Stimulated activated CD4-positive, alpha-beta T cell treated with anti-CD3 and anti-CD28 coated beads, Interleukin-12 subunit alpha, Interleukin-12 subunit beta, amount 100 ng/mL, for 48 hours (primary cell): ENCODE data around the gene CHD9NB.

Experiments
- DNase-seq, 3 donors: peaks; one replicate each; pipeline ENCODE4 v3.0.0-alpha.2; 2020; ENCODE audit warnings: low read depth in 2 of 3, low spot score in 1 of 3

CHD9NB gene

DNA sequence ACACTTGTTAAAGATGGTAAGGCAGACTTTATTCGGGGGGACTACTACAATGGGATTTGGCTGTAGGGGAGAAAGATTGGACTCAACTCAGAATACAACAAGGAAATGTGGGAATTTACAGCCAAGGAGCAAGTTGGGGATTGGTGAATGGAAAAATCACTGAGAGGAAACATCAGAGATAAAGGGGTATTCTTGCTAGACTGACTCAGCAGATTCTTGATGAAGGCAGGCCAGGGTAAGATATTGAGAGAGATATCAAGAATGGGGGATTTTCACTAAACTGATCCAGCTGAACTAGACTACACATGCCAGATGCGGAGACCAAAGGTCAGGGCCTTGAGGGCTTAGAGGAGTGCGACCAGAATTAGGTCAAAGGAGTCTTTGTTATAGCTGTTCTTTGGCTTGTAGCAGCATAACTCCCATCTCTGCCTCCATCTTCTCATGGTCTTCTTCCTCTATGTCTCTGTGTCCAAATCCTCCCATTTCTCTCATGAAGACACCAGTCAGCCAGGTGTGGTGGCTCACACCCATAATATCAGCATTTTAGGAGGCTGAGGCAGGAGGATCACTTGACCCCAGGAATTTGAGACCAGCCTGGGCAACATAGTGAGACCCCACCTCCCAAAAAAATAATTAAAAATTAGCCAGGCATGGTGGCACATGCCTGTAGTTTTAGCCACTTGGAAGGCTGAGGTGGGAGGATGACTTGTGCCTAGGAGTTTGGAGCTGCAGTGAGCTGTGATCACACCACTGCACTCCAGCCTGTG, 17.3 kb downstream of the CHD9NB start:
- no peak for DNase-seq

DNA sequence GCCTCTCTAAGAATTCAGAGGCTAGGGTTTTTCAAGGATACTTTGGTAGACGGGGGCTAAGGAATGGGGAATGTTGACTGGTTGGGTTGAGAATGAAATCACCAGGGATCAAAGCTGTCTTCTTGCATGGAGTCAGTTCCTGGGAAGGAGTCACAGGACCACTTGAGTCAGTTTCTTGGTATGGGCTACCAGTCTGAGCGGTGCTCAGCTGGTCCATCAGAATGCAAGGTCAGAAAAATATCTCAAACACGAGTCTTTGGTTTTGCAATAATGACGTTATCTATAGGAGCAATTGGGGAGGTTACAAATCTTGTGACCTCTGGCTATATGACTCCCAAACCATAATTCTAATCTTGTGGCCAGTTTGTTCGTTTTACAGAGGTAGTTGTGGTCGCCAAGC, 18.4 kb downstream of the CHD9NB start:
- DNase-seq: no peak

DNA sequence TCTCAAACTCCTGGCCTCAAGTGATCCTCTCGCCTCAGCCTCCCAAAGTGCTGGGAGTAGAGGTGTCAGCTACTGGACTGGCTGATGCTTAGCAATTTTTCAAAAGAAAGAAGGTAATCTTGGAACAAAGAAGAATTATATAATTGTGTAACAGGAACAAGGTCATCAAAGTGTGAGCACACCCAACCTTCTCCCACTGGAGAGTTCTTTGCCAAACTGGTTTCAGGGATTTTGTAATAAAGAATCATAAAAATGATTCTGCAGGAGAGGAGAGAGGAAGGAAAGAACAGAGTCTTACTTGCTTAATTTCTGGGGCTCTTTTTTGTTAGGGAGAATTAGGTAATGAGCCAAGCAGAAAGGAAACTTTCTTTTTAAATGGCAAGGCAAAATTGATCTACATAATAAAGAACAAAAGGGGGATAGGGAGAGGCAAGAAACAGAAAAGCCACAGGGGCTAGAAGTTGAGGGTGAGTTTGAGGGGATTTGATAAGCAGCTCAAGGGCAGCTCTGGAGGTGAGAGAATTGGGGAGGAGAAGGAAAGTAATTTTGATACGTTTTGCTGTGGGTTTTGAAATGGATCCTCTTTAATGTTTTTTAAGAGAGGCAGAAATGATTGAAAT, 21.3 kb downstream of the CHD9NB start:
- no peak for DNase-seq

DNA sequence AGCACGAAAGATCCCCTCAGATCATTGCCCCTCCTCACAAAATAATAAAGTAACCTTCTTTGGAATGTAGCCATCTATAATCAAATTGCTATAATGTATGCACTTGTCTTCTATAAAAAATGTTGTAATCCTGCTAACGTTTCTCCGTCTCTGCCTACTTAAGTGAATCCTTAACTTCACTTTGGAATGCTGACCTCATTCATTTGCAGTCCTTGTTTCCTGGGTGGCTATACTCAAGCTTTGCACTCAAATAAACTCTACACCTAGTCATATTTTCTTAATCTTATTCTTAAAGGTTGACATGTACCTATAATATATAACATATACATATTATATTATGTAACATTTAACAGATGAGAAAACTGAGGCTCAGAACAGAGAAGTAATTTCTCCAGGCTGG, 22.7 kb downstream of the CHD9NB start:
- DNase-seq: no peak

DNA sequence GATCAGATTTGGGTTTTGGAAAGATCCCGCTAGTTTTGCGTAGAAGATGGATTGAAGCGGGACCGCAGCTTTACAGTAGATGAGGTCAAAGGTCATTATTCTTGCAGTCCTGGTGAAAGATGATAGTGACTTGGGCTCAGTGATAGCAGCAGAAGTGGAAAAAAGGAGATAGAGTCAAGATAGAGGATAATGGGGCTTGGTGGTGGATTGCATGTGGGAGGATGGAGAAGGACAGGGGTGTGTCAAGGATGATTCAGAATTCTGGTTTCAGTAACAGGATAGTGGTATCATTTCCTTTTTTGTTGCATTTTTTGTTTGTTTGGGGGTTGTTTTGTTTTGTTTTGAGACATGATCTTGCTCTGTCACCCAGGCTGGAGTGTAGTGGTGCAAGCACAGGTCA, 28.7 kb downstream of the CHD9NB start:
- DNase-seq: no peak

DNA sequence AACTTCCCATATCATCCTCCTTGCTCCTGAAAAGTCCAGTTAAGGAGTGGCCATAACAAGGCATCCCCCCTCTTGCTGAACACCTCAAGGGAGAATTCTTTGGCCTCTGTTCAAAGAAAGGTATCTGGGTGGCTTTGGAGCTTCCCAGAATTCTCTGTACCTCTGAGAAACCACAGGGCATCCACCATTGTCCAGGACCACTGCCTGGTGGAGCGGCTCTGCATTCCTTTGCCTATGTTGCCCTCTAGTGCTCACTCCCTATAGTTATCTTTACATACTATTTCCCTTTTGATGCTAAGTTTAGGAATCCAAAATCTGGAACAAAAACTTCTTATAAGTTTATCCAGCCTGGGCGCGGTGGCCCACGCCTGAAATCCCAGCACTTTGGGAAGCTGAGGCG, 30.3 kb downstream of the CHD9NB start:
- no peak for DNase-seq

DNA sequence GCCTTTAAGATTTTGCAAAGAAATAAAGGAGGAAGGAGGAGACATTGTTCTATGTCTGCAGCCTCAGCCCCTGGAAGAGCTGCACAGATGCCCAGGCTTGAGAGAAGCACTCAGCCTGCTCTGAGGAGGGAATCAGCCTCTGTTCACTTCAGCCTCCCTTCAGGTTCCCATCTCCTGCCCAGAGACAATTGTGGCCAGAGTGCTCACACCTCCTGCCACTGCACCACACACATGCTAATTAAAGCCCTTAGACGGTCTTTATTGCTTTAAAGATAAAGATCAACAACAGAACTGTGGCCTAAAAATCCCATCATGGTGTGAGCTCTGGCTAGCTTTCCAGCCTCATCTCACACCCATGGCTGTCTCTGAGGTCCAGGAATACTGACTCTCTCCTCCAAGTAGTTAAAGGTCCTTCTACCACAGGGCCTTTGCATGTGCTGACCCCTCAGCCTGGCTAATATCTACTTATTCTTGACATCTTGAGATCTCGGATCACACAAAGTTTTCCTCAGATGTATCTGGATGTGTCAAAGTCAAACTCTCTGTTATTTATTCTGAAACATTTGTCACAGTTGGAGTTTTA, 33.8 kb downstream of the CHD9NB start:
- no peak for DNase-seq

DNA sequence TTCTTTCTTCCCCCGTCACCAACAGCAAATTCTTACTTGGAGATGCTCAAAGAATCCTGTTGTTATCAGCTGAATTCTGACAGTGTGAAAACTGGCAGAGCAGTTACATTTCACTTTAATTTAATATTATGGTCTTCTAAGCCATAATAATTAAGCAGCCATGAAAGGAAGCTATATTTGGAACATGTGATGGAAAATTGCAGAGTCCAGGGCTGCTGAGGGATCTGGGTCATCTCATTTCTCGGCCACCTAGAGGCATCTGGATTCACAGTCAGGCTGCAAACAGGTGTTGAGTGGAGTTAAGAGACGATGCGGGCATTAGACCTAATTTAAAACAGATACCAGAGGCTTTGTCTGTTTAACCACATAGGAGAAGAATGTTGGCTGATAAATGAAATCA, 38.4 kb downstream of the CHD9NB start:
- DNase-seq: no peak

DNA sequence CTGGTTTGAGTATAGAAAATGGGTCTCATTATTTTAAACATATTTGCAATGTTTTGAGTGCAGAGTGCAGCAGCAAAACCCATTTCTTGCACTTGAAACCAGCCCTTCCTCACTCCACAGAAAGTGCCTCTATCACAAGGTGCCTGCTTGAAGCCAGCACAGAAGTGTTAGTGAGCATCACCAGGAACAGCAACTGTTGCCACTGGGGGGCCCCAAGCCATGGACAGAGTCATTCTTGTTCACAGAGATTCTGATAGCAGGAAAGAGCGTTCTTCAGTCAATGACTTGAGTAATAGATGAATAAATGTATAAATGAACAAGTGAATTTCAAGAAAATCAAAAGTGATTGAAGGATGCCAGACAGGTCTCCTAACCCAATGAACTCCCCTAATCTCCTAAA, 45.6 kb downstream of the CHD9NB start:
- no peak for DNase-seq

DNA sequence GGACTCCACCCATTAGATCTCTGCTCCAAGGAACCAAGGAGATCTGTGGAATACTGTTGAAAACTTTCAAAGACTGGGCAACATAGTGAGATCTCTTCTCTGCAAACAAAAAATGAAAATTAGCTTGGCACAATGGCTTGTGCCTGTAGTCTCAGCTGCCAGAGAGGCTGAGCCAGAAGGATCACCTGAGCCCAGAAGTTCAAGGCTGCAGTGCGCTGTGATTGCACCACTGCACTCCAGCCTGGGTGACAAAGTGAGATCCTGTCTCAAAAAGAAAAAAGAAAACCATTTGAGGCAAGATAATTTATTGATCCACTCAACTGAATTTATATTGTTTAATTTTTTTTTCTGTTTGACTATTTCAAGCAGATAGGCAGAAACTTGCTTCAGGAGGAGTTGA, 54.8 kb downstream of the CHD9NB start:
- DNase-seq: no peak

DNA sequence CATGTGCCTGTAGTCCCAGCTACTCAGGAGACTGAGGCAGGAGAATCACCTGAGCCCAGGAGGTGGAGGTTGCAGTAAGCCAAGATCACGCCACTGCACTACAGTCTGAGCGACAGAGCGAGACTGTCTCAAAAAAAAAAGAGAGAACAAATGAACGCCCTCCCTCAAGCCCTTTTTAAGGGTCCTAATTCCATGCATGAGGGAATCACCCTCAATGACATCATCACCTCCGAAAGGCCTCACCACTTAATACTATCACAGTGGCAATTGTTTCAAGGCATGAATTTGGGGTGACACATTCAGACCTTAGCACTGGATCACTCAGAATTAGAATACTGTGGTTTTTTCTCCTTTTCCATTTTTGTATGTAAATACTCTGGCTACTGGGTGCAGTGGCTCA, 57.8 kb downstream of the CHD9NB start:
- DNase-seq: no peak

DNA sequence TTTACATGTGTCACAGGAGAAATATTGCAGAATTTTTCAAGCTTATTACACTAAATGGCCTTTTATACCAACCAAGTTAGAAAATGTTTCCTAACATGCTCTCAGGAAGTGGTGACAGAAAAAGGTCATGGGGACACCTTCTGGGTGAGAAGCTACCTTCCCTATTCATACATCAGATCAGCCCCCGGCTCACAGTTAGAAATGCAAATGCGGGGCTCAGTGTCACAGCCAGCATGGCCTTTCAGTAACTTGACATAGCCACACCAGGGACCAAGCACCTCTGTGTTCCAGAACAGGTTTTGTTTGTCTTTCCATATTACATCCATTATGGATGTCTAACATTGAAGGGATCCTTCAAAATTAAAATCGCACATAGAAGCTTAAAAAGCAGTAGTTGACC, 59.5 kb downstream of the CHD9NB start:
- DNase-seq: no peak

DNA sequence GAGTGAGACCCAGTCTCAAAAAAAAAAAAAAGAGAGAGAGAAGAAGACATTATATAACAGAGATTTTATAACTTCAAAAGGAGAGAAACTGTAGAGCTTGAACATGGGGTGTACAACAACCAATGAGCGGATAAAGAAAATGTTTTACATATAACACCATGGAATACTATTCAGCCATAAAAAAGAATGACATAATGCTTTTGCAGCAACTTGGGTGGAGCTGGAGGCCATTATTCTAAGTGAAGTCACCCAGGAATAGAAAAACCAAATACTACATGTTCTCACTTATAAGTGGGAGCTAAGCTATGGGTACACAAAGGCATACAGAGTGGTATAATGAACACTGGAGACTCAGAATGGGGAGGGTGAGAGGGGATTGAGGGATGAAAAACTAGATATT, 61.1 kb downstream of the CHD9NB start:
- no peak for DNase-seq
